CD14-positive monocyte (primary cell): Measurements from ENCODE around the gene SDR42E1. TPM values are rescaled to one million over a fixed set of nuclear protein-coding genes. Genes with fewer than 3 reads are reported as not detected.

ENCODE experiments used
- DNase-seq, 3 donors: peaks; one replicate each; pipeline ENCODE4 v3.0.0-alpha.2; 2011 to 2022
- H2AFZ ChIP-seq: 2 replicates; pipeline ENCODE4 v1.6.0; 2012; ENCODE audit warnings: mild to moderate bottlenecking, low read depth, low read length, inconsistent platforms; ENCODE audit not compliant: insufficient read depth, poor library complexity, severe bottlenecking
- H3K27ac ChIP-seq, 2 donors: 1 replicate in 1 of 2; 2 replicates in 1 of 2; pipeline ENCODE4 v1.5.1; 2012 to 2013; ENCODE audit warnings: low read length in 2 of 2, control low read depth in 1 of 2, inconsistent platforms in 1 of 2, low read depth in 1 of 2, mild to moderate bottlenecking in 1 of 2
- H3K27me3 ChIP-seq, 2 donors: one replicate each; pipeline versions ENCODE4 v1.6.0 to v1.6.1; 2011 to 2013; ENCODE audit warnings: low read length in 2 of 2; ENCODE audit not compliant: control insufficient read depth in 2 of 2, insufficient read depth in 2 of 2
- H3K36me3 ChIP-seq, 2 donors: replicated peaks in 1 of 2; 1 replicate in 1 of 2; 2 replicates in 1 of 2; pipeline versions ENCODE4 v1.5.1 to v1.6.1; 2012 to 2013; ENCODE audit warnings: low read length in 2 of 2, control low read depth in 1 of 2, inconsistent platforms in 1 of 2, mild to moderate bottlenecking in 1 of 2; ENCODE audit not compliant: insufficient read depth in 2 of 2, control insufficient read depth in 1 of 2
- H3K4me1 ChIP-seq, 2 donors: 1 replicate in 1 of 2; 2 replicates in 1 of 2; pipeline versions ENCODE4 v1.5.1 to v1.6.1; 2012 to 2013; ENCODE audit warnings: low read length in 2 of 2, control low read depth in 1 of 2, inconsistent platforms in 1 of 2, mild to moderate bottlenecking in 1 of 2, moderate library complexity in 1 of 2; ENCODE audit not compliant: insufficient read depth in 2 of 2, control insufficient read depth in 1 of 2
- H3K4me2 ChIP-seq: replicated peaks from 2 replicates; pipeline ENCODE3; 2012; ENCODE audit warnings: low read length, moderate library complexity, mild to moderate bottlenecking; ENCODE audit not compliant: poor library complexity, severe bottlenecking; ENCODE audit errors: extremely low read depth
- H3K4me3 ChIP-seq, 3 experiments: fragments of 200-600 bp in 1 of 3; sonication (generic) in 1 of 3; replicated peaks in 1 of 3; 1 replicate in 2 of 3; 2 replicates in 1 of 3; pipeline ENCODE4 v1.5.1; 2011 to 2013; ENCODE audit warnings: low read length in 3 of 3, mild to moderate bottlenecking in 3 of 3, control low read depth in 2 of 3, low read depth in 2 of 3, inconsistent platforms in 1 of 3, moderate library complexity in 1 of 3
- H3K79me2 ChIP-seq: 2 replicates; pipeline ENCODE4 v1.6.0; 2012; ENCODE audit warnings: mild to moderate bottlenecking, control low read depth, inconsistent platforms, low read length, moderate library complexity; ENCODE audit not compliant: insufficient read depth
- H3K9ac ChIP-seq: 2 replicates; pipeline ENCODE4 v1.6.0; 2017; ENCODE audit warnings: low read length, mild to moderate bottlenecking; ENCODE audit not compliant: insufficient read depth, poor library complexity, severe bottlenecking
- H3K9me3 ChIP-seq, 2 donors: replicated peaks in 1 of 2; 1 replicate in 1 of 2; 2 replicates in 1 of 2; pipeline versions ENCODE4 v1.5.1 to v1.6.1; 2012 to 2013; ENCODE audit warnings: low read length in 2 of 2, control low read depth in 1 of 2; ENCODE audit not compliant: control insufficient read depth in 1 of 2, insufficient read depth in 1 of 2
- H4K20me1 ChIP-seq: 2 replicates; pipeline ENCODE4 v1.6.0; 2012; ENCODE audit warnings: mild to moderate bottlenecking, low read length, control low read depth, moderate library complexity; ENCODE audit not compliant: insufficient read depth
- H3K27ac Mint-ChIP-seq, 7 donors: one replicate each; pipeline ENCODE4 v1.8.0; 2020; ENCODE audit warnings: mild to moderate bottlenecking in 7 of 7, mixed read lengths in 7 of 7, moderate library complexity in 6 of 7, inconsistent platforms in 2 of 7
- H3K27me3 Mint-ChIP-seq, 3 donors: one replicate each; pipeline ENCODE4 v1.8.0; 2021 to 2022; ENCODE audit warnings: low read depth in 3 of 3, mild to moderate bottlenecking in 3 of 3, mixed read lengths in 3 of 3, moderate library complexity in 3 of 3, inconsistent platforms in 1 of 3
- H3K36me3 Mint-ChIP-seq, 2 donors: one replicate each; pipeline ENCODE4 v1.8.0; 2020; ENCODE audit warnings: mixed read lengths in 2 of 2, inconsistent platforms in 1 of 2, mild to moderate bottlenecking in 1 of 2
- H3K4me1 Mint-ChIP-seq: one replicate; pipeline ENCODE4 v1.8.0; 2020; ENCODE audit warnings: mild to moderate bottlenecking, mixed read lengths
- H3K4me3 Mint-ChIP-seq, 2 donors: one replicate each; pipeline ENCODE4 v1.8.0; 2020; ENCODE audit warnings: mild to moderate bottlenecking in 2 of 2, mixed read lengths in 2 of 2, moderate library complexity in 1 of 2
- H3K9me3 Mint-ChIP-seq, 7 donors: one replicate each; pipeline ENCODE4 v1.8.0; 2020 to 2022; ENCODE audit warnings: mixed read lengths in 7 of 7, mild to moderate bottlenecking in 6 of 7, moderate library complexity in 6 of 7, inconsistent platforms in 2 of 7
- WGBS: methylation state at CpG from one replicate; pipeline ENCODE4 v1.1.5; 2013; ENCODE audit warnings: missing lambda C conversion rate; ENCODE audit not compliant: insufficient coverage; 5-methylcytosine and 5-hydroxymethylcytosine counted together
- intact Hi-C, 2 donors: fragments of 100-400 bp; cut with micrococcal nuclease; formaldehyde crosslinking; loops; one replicate each; pipeline versions ENCODE4 v1.15.0 to v1.15.1; 2023
- polyA plus RNA-seq, 3 donors: library from polyadenylated mRNA; depleted of rRNA in 1 of 3; unstranded in 2 of 3; stranded (reverse) in 1 of 3; fragments of 300-500 nt in 2 of 3; fragments of >200 nt in 1 of 3; fragmentation: Illumina TruSeq in 2 of 3; gene quantifications; 1 replicate in 2 of 3; 2 replicates in 1 of 3; pipeline ENCODE4 v1.2.3, GENCODE V29; 2012 to 2021
- TF ChIP-seq, protein P1 (sequence below): fragments of 200-600 bp; IDR thresholded peaks from one replicate; pipeline ENCODE4 v1.8.0; 2022; ENCODE audit warnings: antibody characterized with exemption, mild to moderate bottlenecking

Gene SDR42E1
- polyA plus RNA-seq, 3 donors: under 0.01 TPM; not detected in 2

DNA sequence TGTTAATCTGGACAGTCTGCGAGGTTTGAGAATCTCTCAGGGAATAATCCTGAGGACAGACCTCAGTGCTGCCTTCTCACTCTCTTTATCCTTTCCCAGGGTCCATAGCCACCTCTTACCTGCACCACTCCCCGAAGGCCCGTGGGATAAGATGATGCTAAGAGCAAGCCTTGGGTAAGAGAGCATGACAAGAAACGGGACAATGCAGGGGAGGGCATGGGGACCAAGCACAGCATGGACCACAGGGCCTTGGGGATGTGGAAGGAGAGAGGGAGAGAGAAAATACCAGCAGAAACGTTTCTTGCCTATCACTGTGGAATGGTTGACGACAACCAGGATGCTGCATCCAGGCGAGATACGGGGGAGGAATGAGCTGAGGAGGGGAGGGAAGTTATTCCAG lies 8.3 kb upstream of the SDR42E1 start:
- no peaks in the 10 kb centered on the region for H3K36me3 ChIP-seq
- H3K9me3 ChIP-seq: peaks cover 0 to 7% of the 10 kb centered on the region in 2 donors
- H3K4me1 ChIP-seq: no peaks in the 10 kb centered on the region
- H4K20me1 ChIP-seq: no peaks in the 10 kb centered on the region
- intact Hi-C loops: no loop called here
- Mint-ChIP-seq H3K4me1 (no peaks in the 10 kb centered on the region), H3K9me3 (peaks cover 0 to 5% (median 0%) of the 10 kb centered on the region in 7 donors), H3K36me3 (no peaks in the 10 kb centered on the region), H3K4me3 (no peak overlapping the region), H3K27ac (no peak overlapping the region), H3K27me3 (peaks cover 11 to 27% (median 18%) of the 10 kb centered on the region in 3 donors)
- TF ChIP-seq, protein P1, sequence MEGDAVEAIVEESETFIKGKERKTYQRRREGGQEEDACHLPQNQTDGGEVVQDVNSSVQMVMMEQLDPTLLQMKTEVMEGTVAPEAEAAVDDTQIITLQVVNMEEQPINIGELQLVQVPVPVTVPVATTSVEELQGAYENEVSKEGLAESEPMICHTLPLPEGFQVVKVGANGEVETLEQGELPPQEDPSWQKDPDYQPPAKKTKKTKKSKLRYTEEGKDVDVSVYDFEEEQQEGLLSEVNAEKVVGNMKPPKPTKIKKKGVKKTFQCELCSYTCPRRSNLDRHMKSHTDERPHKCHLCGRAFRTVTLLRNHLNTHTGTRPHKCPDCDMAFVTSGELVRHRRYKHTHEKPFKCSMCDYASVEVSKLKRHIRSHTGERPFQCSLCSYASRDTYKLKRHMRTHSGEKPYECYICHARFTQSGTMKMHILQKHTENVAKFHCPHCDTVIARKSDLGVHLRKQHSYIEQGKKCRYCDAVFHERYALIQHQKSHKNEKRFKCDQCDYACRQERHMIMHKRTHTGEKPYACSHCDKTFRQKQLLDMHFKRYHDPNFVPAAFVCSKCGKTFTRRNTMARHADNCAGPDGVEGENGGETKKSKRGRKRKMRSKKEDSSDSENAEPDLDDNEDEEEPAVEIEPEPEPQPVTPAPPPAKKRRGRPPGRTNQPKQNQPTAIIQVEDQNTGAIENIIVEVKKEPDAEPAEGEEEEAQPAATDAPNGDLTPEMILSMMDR: no peak
- H3K9ac ChIP-seq: no peak overlapping the region
- no peaks in the 10 kb centered on the region for H3K79me2 ChIP-seq
- DNase-seq: no peak
- H2AFZ ChIP-seq: no peak overlapping the region
- H3K4me3 ChIP-seq: no peak overlapping the region
- no peak overlapping the region for H3K27ac ChIP-seq
- H3K27me3 ChIP-seq: peaks cover 0 to 3% of the 10 kb centered on the region in 2 donors
- no peak overlapping the region for H3K4me2 ChIP-seq
- WGBS: 60% methylated on average over 6 of the region's 8 CpGs

DNA sequence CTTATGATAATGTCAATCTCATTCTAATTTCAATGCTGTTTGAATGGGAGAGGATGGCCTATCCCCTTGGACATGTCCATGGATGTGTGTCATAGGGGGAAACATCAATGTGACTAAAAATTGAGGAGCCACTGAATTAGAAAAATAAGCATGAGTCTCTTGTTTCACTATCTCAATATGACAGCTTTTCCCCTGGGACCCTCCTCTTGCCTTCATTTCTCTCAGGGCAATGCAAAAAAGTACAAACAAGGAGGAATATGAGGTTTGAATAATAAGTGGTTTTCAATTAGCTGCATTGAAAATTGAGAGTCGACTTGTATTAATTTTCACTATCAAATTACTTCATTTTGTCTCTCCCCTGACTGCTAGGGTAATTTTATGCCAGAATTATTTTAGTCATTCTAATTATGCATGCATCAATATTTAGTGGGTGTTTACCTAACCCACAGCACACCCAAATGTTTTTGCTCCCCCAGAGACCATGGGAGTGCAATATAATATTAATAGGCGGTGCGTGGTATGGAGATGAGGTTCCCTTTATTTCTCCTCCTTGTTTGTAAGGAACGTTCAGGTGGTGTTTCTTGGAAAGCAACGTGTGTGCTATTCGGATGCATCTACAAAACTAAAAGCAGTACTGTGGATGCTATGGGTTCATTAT lies 6.8 kb upstream of the SDR42E1 start:
- peaks cover 1 to 6% (median 2%) of the 10 kb centered on the region in 7 donors for H3K9me3 Mint-ChIP-seq
- WGBS: no CpG with 5 or more reads among the region's 6 CpGs
- no peaks in the 10 kb centered on the region for H3K36me3 ChIP-seq
- no peak for DNase-seq
- H3K27me3 ChIP-seq: peaks cover 0 to 3% of the 10 kb centered on the region in 2 donors
- H4K20me1 ChIP-seq: no peaks in the 10 kb centered on the region
- no peak overlapping the region for H3K9ac ChIP-seq
- H2AFZ ChIP-seq: no peak overlapping the region
- H3K4me1 Mint-ChIP-seq: no peaks in the 10 kb centered on the region
- peaks cover 7 to 17% (median 11%) of the 10 kb centered on the region in 3 donors for H3K27me3 Mint-ChIP-seq
- no peaks in the 10 kb centered on the region for H3K36me3 Mint-ChIP-seq
- H3K4me1 ChIP-seq: no peaks in the 10 kb centered on the region
- no peak overlapping the region for H3K4me3 Mint-ChIP-seq
- no peak overlapping the region for H3K4me2 ChIP-seq
- no peak overlapping the region for H3K4me3 ChIP-seq
- intact Hi-C loops: no loop called here
- H3K27ac ChIP-seq: no peak overlapping the region
- no peaks in the 10 kb centered on the region for H3K79me2 ChIP-seq
- TF ChIP-seq, protein P1: no peak
- H3K9me3 ChIP-seq: peaks cover under 1 to 9% of the 10 kb centered on the region in 2 donors
- no peak overlapping the region for H3K27ac Mint-ChIP-seq
